ENCODE data around the gene CEP128. TPM values are rescaled to one million over a fixed set of nuclear protein-coding genes. Genes with fewer than 3 reads are reported as not detected.

CEP128 gene
- total RNA-seq, 1 experiment from 2014 or later: 12.0 TPM

DNA sequence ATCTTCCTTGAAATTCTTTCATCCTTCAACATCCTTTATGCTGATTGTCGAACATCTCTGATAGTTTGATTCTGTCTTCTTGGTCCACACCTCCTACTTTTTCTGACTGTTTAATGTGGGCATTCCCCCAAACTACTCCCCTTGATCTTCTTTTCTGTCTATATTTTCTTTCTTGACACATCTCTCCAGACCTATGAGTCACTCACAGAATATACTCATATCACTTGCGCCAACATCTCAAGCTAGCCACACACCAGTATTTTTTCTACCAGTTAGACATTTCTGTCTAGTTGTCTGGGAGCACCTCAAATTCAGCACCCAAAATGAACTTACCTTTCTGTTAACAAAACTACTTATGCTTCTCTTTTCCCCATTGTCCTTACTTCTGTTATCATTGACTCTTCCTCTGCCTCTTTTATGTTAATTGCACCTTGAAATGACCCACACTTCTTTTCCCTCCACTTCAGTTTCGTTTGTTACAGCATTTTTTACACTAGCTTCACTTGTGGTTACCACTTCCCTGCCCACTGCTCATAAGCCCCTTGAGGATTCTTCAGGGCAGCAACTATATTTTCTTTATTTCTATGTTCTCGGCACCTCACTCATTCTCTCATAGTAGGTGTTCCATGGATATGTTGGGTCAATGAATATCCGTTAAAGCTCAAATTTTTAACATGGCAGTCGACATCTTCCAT lies 47.3 kb upstream of the CEP128 start:
- DNase-seq (ENCODE audit: low spot score) (no peak), ATAC-seq (no peak)
- Mint-ChIP-seq H3K9me3 (no peaks in the 10 kb centered on the region), H3K36me3 (no peaks in the 10 kb centered on the region), H3K4me3 (no peak overlapping the region), H3K27me3 (ENCODE audit: low read depth) (no peaks in the 10 kb centered on the region), H3K4me1 (no peaks in the 10 kb centered on the region), H3K27ac (no peak overlapping the region)
- POLR2A ChIA-PET: no interaction called here
- CTCF ChIA-PET: interaction anchor here (1.9 to 2.8 kb wide), 2 partner anchors 33 to 47 kb away, joined by 24 to 38 read pairs; partner anchors contain the start of genes CEP128 and TSHR
- TF ChIP-seq ZBTB21 (CRISPR knock-in tag; IDR thresholded peaks at IDR 0.05; ENCODE audit: borderline replicate concordance) (no peak), CREM (CRISPR knock-in tag; IDR thresholded peaks at IDR 0.05) (no peak), SP1 (CRISPR knock-in tag; conservative IDR thresholded peaks at IDR 0.05) (no peak), ZNF138 (CRISPR knock-in tag; conservative IDR thresholded peaks at IDR 0.05) (no peak), HMGA2 (CRISPR knock-in tag; IDR thresholded peaks at IDR 0.05) (no peak), NFE2L1 (CRISPR knock-in tag; IDR thresholded peaks at IDR 0.05) (no peak), ZNF219 (CRISPR knock-in tag; IDR thresholded peaks at IDR 0.05; ENCODE audit: borderline replicate concordance) (no peak), KAT7 (CRISPR knock-in tag; IDR thresholded peaks at IDR 0.05; ENCODE audit: borderline replicate concordance) (no peak), ZNF317 (CRISPR knock-in tag; IDR thresholded peaks at IDR 0.05; ENCODE audit: borderline replicate concordance, low read depth) (no peak), CREB1 (CRISPR knock-in tag; IDR thresholded peaks at IDR 0.05) (no peak)
- TF ChIP-seq, protein P1, sequence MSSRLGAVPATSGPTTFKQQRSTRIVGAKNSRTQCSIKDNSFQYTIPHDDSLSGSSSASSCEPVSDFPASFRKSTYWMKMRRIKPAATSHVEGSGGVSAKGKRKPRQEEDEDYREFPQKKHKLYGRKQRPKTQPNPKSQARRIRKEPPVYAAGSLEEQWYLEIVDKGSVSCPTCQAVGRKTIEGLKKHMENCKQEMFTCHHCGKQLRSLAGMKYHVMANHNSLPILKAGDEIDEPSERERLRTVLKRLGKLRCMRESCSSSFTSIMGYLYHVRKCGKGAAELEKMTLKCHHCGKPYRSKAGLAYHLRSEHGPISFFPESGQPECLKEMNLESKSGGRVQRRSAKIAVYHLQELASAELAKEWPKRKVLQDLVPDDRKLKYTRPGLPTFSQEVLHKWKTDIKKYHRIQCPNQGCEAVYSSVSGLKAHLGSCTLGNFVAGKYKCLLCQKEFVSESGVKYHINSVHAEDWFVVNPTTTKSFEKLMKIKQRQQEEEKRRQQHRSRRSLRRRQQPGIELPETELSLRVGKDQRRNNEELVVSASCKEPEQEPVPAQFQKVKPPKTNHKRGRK (CRISPR knock-in tag; IDR thresholded peaks at IDR 0.05; ENCODE audit: borderline replicate concordance): no peak
- TF ChIP-seq, protein P2, sequence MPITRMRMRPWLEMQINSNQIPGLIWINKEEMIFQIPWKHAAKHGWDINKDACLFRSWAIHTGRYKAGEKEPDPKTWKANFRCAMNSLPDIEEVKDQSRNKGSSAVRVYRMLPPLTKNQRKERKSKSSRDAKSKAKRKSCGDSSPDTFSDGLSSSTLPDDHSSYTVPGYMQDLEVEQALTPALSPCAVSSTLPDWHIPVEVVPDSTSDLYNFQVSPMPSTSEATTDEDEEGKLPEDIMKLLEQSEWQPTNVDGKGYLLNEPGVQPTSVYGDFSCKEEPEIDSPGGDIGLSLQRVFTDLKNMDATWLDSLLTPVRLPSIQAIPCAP (CRISPR knock-in tag; IDR thresholded peaks at IDR 0.05): no peak
- TF ChIP-seq, protein P3, sequence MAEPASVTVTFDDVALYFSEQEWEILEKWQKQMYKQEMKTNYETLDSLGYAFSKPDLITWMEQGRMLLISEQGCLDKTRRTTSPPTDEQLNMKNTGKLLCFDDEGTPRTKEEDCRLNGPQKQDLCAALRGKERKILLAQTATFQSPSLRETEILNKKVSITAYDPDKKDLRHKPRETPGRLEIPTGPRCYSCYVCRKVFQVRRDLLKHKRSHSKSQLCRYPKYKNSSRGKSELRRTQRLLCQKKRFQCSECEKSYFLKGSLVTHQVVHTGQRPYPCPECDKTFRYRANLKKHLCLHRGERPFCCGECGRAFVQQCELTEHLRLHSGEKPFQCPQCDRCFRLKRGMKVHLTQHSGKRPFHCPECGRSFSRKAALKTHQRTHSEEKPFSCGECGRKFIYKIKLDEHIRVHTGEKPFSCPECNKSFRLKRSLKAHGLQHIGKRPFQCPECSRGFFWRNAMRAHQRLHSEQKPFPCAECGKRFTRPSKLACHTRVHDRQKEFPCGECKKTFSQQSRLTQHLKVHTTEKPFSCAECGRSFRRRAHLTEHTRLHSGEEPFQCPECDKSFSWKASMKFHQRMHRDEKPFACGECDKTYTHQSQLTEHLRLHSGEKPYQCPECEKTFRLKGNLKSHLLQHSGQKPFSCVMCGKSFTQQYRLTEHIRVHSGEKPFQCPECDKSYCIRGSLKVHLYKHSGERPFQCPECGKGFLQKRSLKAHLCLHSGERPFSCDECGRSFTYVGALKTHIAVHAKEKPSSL (CRISPR knock-in tag; conservative IDR thresholded peaks at IDR 0.05): no peak
- TF ChIP-seq, protein P4, sequence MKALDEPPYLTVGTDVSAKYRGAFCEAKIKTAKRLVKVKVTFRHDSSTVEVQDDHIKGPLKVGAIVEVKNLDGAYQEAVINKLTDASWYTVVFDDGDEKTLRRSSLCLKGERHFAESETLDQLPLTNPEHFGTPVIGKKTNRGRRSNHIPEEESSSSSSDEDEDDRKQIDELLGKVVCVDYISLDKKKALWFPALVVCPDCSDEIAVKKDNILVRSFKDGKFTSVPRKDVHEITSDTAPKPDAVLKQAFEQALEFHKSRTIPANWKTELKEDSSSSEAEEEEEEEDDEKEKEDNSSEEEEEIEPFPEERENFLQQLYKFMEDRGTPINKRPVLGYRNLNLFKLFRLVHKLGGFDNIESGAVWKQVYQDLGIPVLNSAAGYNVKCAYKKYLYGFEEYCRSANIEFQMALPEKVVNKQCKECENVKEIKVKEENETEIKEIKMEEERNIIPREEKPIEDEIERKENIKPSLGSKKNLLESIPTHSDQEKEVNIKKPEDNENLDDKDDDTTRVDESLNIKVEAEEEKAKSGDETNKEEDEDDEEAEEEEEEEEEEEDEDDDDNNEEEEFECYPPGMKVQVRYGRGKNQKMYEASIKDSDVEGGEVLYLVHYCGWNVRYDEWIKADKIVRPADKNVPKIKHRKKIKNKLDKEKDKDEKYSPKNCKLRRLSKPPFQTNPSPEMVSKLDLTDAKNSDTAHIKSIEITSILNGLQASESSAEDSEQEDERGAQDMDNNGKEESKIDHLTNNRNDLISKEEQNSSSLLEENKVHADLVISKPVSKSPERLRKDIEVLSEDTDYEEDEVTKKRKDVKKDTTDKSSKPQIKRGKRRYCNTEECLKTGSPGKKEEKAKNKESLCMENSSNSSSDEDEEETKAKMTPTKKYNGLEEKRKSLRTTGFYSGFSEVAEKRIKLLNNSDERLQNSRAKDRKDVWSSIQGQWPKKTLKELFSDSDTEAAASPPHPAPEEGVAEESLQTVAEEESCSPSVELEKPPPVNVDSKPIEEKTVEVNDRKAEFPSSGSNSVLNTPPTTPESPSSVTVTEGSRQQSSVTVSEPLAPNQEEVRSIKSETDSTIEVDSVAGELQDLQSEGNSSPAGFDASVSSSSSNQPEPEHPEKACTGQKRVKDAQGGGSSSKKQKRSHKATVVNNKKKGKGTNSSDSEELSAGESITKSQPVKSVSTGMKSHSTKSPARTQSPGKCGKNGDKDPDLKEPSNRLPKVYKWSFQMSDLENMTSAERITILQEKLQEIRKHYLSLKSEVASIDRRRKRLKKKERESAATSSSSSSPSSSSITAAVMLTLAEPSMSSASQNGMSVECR (CRISPR knock-in tag; IDR thresholded peaks at IDR 0.05; ENCODE audit: borderline replicate concordance): no peak

DNA sequence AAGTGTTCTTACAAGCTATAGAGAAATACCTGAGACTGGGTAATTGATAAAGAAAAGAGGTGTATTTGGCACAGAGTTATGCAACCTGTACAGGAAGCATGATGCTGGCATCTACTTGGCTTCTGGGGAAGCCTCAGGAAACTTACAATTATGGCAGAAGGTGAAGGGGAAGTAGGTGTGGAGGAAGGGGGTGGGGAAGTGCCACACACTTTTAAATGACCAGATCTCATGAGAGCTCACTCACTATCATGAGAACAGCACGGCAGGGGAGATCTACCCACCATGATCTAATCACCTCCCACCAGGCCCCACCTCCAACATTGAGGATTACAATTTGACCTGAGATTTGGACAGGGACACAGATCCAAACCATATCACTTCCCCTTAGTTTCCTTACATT lies 46.7 kb upstream of the CEP128 start:
- DNase-seq (ENCODE audit: low spot score) (no peak), ATAC-seq (no peak)
- Mint-ChIP-seq H3K4me3 (no peak overlapping the region), H3K36me3 (no peaks in the 10 kb centered on the region), H3K27me3 (ENCODE audit: low read depth) (no peaks in the 10 kb centered on the region), H3K27ac (no peak overlapping the region), H3K4me1 (no peaks in the 10 kb centered on the region), H3K9me3 (no peaks in the 10 kb centered on the region)
- POLR2A ChIA-PET: no interaction called here
- CTCF ChIA-PET: interaction anchor here (1.2 to 2.8 kb wide), 4 partner anchors 11 to 176 kb away, joined by 9 to 38 read pairs (median 24); partner anchors contain the start of genes CEP128 and TSHR
- TF ChIP-seq, protein P5, sequence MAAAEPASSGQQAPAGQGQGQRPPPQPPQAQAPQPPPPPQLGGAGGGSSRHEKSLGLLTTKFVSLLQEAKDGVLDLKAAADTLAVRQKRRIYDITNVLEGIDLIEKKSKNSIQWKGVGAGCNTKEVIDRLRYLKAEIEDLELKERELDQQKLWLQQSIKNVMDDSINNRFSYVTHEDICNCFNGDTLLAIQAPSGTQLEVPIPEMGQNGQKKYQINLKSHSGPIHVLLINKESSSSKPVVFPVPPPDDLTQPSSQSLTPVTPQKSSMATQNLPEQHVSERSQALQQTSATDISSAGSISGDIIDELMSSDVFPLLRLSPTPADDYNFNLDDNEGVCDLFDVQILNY (CRISPR knock-in tag; IDR thresholded peaks at IDR 0.05): no peak
- TF ChIP-seq, protein P6, sequence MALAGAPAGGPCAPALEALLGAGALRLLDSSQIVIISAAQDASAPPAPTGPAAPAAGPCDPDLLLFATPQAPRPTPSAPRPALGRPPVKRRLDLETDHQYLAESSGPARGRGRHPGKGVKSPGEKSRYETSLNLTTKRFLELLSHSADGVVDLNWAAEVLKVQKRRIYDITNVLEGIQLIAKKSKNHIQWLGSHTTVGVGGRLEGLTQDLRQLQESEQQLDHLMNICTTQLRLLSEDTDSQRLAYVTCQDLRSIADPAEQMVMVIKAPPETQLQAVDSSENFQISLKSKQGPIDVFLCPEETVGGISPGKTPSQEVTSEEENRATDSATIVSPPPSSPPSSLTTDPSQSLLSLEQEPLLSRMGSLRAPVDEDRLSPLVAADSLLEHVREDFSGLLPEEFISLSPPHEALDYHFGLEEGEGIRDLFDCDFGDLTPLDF (CRISPR knock-in tag; IDR thresholded peaks at IDR 0.05): no peak
- TF ChIP-seq, protein P7, sequence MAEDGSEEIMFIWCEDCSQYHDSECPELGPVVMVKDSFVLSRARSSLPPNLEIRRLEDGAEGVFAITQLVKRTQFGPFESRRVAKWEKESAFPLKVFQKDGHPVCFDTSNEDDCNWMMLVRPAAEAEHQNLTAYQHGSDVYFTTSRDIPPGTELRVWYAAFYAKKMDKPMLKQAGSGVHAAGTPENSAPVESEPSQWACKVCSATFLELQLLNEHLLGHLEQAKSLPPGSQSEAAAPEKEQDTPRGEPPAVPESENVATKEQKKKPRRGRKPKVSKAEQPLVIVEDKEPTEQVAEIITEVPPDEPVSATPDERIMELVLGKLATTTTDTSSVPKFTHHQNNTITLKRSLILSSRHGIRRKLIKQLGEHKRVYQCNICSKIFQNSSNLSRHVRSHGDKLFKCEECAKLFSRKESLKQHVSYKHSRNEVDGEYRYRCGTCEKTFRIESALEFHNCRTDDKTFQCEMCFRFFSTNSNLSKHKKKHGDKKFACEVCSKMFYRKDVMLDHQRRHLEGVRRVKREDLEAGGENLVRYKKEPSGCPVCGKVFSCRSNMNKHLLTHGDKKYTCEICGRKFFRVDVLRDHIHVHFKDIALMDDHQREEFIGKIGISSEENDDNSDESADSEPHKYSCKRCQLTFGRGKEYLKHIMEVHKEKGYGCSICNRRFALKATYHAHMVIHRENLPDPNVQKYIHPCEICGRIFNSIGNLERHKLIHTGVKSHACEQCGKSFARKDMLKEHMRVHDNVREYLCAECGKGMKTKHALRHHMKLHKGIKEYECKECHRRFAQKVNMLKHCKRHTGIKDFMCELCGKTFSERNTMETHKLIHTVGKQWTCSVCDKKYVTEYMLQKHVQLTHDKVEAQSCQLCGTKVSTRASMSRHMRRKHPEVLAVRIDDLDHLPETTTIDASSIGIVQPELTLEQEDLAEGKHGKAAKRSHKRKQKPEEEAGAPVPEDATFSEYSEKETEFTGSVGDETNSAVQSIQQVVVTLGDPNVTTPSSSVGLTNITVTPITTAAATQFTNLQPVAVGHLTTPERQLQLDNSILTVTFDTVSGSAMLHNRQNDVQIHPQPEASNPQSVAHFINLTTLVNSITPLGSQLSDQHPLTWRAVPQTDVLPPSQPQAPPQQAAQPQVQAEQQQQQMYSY (CRISPR knock-in tag; IDR thresholded peaks at IDR 0.05): no peak
- TF ChIP-seq GRHL2 (CRISPR knock-in tag; IDR thresholded peaks at IDR 0.05; ENCODE audit: insufficient replicate concordance, severe bottlenecking) (no peak), GTF2I (CRISPR knock-in tag; conservative IDR thresholded peaks at IDR 0.05) (no peak), ZNF396 (CRISPR knock-in tag; IDR thresholded peaks at IDR 0.05; ENCODE audit: borderline replicate concordance) (no peak)

Data from WTC11 (cell line).